HepG2 (cell line): ENCODE results near the gene ZNF248. TPM values are rescaled to one million over a fixed set of nuclear protein-coding genes. Genes with fewer than 3 reads are reported as not detected.
A peak's percentile ranks its signal among the peaks of the same experiment; 100 is the strongest.

Experiments used
- ATF3 ChIP-seq: sonication (generic); formaldehyde crosslinking; IDR thresholded peaks from 2 replicates; pipeline ENCODE4 v1.4.0; 2020; ENCODE audit warnings: missing genetic modification reagents
- CBX5 ChIP-seq: sonication (generic); formaldehyde crosslinking; IDR thresholded peaks from 2 replicates; pipeline ENCODE4 v1.4.0; 2020; ENCODE audit warnings: missing genetic modification reagents, borderline replicate concordance
- CHCHD3 ChIP-seq: sonication (generic); formaldehyde crosslinking; IDR thresholded peaks from 2 replicates; pipeline ENCODE4 v1.8.0; 2022; ENCODE audit warnings: mild to moderate bottlenecking, missing genetic modification reagents, moderate library complexity
- EEA1 ChIP-seq: sonication (generic); formaldehyde crosslinking; IDR thresholded peaks from 2 replicates; pipeline ENCODE4 v1.5.1; 2020; ENCODE audit warnings: mild to moderate bottlenecking, missing genetic modification reagents, borderline replicate concordance
- GFI1 ChIP-seq: sonication (generic); formaldehyde crosslinking; IDR thresholded peaks from 2 replicates; pipeline ENCODE4 v1.5.0; 2020; ENCODE audit warnings: missing genetic modification reagents, mild to moderate bottlenecking, borderline replicate concordance
- HBP1 ChIP-seq: IDR thresholded peaks from 2 replicates; pipeline ENCODE4 v1.6.1; 2016; ENCODE audit warnings: low read depth, control low read depth
- HNF4A ChIP-seq: sonication (generic); formaldehyde crosslinking; IDR thresholded peaks from 2 replicates; pipeline ENCODE4 v1.4.0; 2020; ENCODE audit warnings: missing genetic modification reagents
- HOXA5 ChIP-seq: sonication (generic); formaldehyde crosslinking; IDR thresholded peaks from 2 replicates; pipeline ENCODE4 v1.4.0; 2020; ENCODE audit warnings: missing genetic modification reagents
- ISL2 ChIP-seq: sonication (generic); formaldehyde crosslinking; IDR thresholded peaks from 2 replicates; pipeline ENCODE4 v1.5.0; 2020; ENCODE audit warnings: missing genetic modification reagents
- KAT7 ChIP-seq: IDR thresholded peaks from 2 replicates; pipeline ENCODE4 v1.6.1; 2018; ENCODE audit warnings: borderline replicate concordance, missing compliant biosample characterization
- KDM2A ChIP-seq: sonication (generic); formaldehyde crosslinking; IDR thresholded peaks from 2 replicates; pipeline ENCODE4 v1.4.0; 2020; ENCODE audit warnings: low read depth, missing genetic modification reagents, borderline replicate concordance
- MBNL3 ChIP-seq: fragments of 250-450 bp; sonication (Bioruptor Pico); conservative IDR thresholded peaks from 2 replicates; pipeline ENCODE4 v1.8.0; 2022; ENCODE audit warnings: mild to moderate bottlenecking, inconsistent platforms
- MEF2D ChIP-seq: sonication (generic); formaldehyde crosslinking; IDR thresholded peaks from 2 replicates; pipeline ENCODE4 v1.5.1; 2020; ENCODE audit warnings: mild to moderate bottlenecking, missing genetic modification reagents
- SNRNP70 ChIP-seq: fragments of 200-400 bp; formaldehyde crosslinking; IDR thresholded peaks from 2 replicates; pipeline ENCODE4 v1.6.1; 2017; ENCODE audit warnings: mild to moderate bottlenecking, low read depth, low read length, moderate library complexity
- ZFP82 ChIP-seq: sonication (generic); formaldehyde crosslinking; IDR thresholded peaks from 2 replicates; pipeline ENCODE4 v1.5.1; 2020; ENCODE audit warnings: mild to moderate bottlenecking, missing genetic modification reagents, borderline replicate concordance
- ZNF160 ChIP-seq: sonication (generic); formaldehyde crosslinking; IDR thresholded peaks from 2 replicates; pipeline ENCODE4 v1.8.0; 2022; ENCODE audit warnings: mild to moderate bottlenecking, inconsistent platforms, missing genetic modification reagents
- ZNF644 ChIP-seq: IDR thresholded peaks from 2 replicates; pipeline ENCODE4 v1.6.1; 2016; ENCODE audit warnings: low read depth
- ZNF672 ChIP-seq: sonication (generic); formaldehyde crosslinking; IDR thresholded peaks from 2 replicates; pipeline ENCODE4 v1.8.1; 2022; ENCODE audit warnings: missing genetic modification reagents
- ZNF83 ChIP-seq: sonication (generic); formaldehyde crosslinking; IDR thresholded peaks from 2 replicates; pipeline ENCODE4 v1.4.0; 2020; ENCODE audit warnings: missing genetic modification reagents, mild to moderate bottlenecking, borderline replicate concordance
- polyA plus RNA-seq, 8 experiments: library from polyadenylated mRNA; depleted of rRNA in 3 of 8; stranded (reverse) in 7 of 8; unstranded in 1 of 8; fragments of >200 nt; fragmentation: Illumina TruSeq in 4 of 8; extraction: Trizol in 4 of 8; gene quantifications; 2 replicates each; pipeline versions ENCODE4 v1.2.1 to v1.2.3, GENCODE V29; 2011 to 2016; ENCODE audit warnings: low read depth in 4 of 8, missing spikeins in 1 of 8, mixed read lengths in 1 of 8; ENCODE audit not compliant: insufficient read depth in 1 of 8
- total RNA-seq, 5 experiments: library from RNA; depleted of rRNA; stranded (reverse); fragments of >200 nt; fragmentation: Illumina TruSeq; extraction: Trizol; gene quantifications; 2 replicates each; pipeline ENCODE4 v1.2.3, GENCODE V29; 2016; ENCODE audit warnings: low read depth in 1 of 5
- TF ChIP-seq, protein P1 (sequence below): sonication (generic); formaldehyde crosslinking; IDR thresholded peaks from 2 replicates; pipeline ENCODE4 v1.4.0; 2020; ENCODE audit warnings: mild to moderate bottlenecking, missing genetic modification reagents
- TF ChIP-seq, protein P2 (sequence below): sonication (generic); formaldehyde crosslinking; IDR thresholded peaks from 2 replicates; pipeline ENCODE4 v1.4.0; 2020; ENCODE audit warnings: missing genetic modification reagents, borderline replicate concordance

ZNF248 gene
- total and polyA plus RNA-seq, 2 of the 13 experiments (the other 11 are each of a cell fraction or from before 2014, with no cell fraction given): 12.8 to 13.3 TPM

- peak; percentile 96 for TF ChIP-seq EEA1 (CRISPR knock-in tag)
- no peak for TF ChIP-seq MBNL3 (CRISPR knock-in tag)
- TF ChIP-seq ZNF160 (CRISPR knock-in tag): peak; percentile 94; the same call in 1 of the 2 replicates
- TF ChIP-seq ZFP82 (CRISPR knock-in tag): 0 out of 2 replicates have a peak, but pooled peaks have one; percentile 60
- TF ChIP-seq HOXA5 (CRISPR knock-in tag): peak; percentile 64; the same call in 1 of the 2 replicates
- peak; percentile 92 for TF ChIP-seq KDM2A (CRISPR knock-in tag)
- TF ChIP-seq ATF3 (CRISPR knock-in tag): peak; percentile 44; the same call in 1 of the 2 replicates
- peak; percentile 62 for TF ChIP-seq MEF2D (CRISPR knock-in tag)
- no peak; the same call in 1 of the 2 replicates for TF ChIP-seq HNF4A (CRISPR knock-in tag)
- TF ChIP-seq CBX5 (CRISPR knock-in tag): no peak; the same call in none of the 2 replicates
- TF ChIP-seq, protein P1, sequence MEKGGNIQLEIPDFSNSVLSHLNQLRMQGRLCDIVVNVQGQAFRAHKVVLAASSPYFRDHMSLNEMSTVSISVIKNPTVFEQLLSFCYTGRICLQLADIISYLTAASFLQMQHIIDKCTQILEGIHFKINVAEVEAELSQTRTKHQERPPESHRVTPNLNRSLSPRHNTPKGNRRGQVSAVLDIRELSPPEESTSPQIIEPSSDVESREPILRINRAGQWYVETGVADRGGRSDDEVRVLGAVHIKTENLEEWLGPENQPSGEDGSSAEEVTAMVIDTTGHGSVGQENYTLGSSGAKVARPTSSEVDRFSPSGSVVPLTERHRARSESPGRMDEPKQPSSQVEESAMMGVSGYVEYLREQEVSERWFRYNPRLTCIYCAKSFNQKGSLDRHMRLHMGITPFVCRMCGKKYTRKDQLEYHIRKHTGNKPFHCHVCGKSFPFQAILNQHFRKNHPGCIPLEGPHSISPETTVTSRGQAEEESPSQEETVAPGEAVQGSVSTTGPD: no peak
- TF ChIP-seq KAT7 (CRISPR knock-in tag): peak; percentile 65; the same call in 1 of the 2 replicates
- TF ChIP-seq ZNF672: 0 out of 2 replicates have a peak, but pooled peaks have one; percentile 77
- peak; percentile 95 for TF ChIP-seq ZNF83 (CRISPR knock-in tag)
- TF ChIP-seq, protein P2, sequence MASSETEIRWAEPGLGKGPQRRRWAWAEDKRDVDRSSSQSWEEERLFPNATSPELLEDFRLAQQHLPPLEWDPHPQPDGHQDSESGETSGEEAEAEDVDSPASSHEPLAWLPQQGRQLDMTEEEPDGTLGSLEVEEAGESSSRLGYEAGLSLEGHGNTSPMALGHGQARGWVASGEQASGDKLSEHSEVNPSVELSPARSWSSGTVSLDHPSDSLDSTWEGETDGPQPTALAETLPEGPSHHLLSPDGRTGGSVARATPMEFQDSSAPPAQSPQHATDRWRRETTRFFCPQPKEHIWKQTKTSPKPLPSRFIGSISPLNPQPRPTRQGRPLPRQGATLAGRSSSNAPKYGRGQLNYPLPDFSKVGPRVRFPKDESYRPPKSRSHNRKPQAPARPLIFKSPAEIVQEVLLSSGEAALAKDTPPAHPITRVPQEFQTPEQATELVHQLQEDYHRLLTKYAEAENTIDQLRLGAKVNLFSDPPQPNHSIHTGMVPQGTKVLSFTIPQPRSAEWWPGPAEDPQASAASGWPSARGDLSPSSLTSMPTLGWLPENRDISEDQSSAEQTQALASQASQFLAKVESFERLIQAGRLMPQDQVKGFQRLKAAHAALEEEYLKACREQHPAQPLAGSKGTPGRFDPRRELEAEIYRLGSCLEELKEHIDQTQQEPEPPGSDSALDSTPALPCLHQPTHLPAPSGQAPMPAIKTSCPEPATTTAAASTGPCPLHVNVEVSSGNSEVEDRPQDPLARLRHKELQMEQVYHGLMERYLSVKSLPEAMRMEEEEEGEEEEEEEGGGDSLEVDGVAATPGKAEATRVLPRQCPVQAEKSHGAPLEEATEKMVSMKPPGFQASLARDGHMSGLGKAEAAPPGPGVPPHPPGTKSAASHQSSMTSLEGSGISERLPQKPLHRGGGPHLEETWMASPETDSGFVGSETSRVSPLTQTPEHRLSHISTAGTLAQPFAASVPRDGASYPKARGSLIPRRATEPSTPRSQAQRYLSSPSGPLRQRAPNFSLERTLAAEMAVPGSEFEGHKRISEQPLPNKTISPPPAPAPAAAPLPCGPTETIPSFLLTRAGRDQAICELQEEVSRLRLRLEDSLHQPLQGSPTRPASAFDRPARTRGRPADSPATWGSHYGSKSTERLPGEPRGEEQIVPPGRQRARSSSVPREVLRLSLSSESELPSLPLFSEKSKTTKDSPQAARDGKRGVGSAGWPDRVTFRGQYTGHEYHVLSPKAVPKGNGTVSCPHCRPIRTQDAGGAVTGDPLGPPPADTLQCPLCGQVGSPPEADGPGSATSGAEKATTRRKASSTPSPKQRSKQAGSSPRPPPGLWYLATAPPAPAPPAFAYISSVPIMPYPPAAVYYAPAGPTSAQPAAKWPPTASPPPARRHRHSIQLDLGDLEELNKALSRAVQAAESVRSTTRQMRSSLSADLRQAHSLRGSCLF (CRISPR knock-in tag): no peak
- TF ChIP-seq GFI1 (CRISPR knock-in tag): peak; percentile 49; the same call in 1 of the 2 replicates
- TF ChIP-seq SNRNP70: no peak
- TF ChIP-seq ISL2 (CRISPR knock-in tag): peak; percentile 73; the same call in 1 of the 2 replicates
- peak; percentile 32; the same call in 1 of the 2 replicates for TF ChIP-seq HBP1 (CRISPR knock-in tag)
- TF ChIP-seq CHCHD3 (CRISPR knock-in tag): peak; percentile 99
- TF ChIP-seq ZNF644 (CRISPR knock-in tag): no peak
These were observed at the start of gene ZNF248 (continued) for GRCh38 chr10:37857287-37858211.
